GM12865 (cell line): ENCODE results near the gene BRPF1.
A peak's percentile ranks its signal among the peaks of the same experiment; 100 is the strongest.

Experiments
- DNase-seq: peaks from one replicate; pipeline ENCODE4 v3.0.0; 2010; ENCODE audit warnings: low read depth
- H3K4me3 ChIP-seq: 2 replicates; pipeline ENCODE4 v1.5.1; 2011; ENCODE audit warnings: mild to moderate bottlenecking, low read depth, low read length, control low read depth
- CTCF ChIP-seq: IDR thresholded peaks from 2 replicates; pipeline ENCODE4 v1.5.1; 2011; ENCODE audit warnings: low read length, control low read depth, low read depth, inconsistent platforms; ENCODE audit not compliant: insufficient read depth; ENCODE audit errors: missing control alignments

Gene BRPF1

GRCh38 chr3:9686703-9687102 lies 44.8 kb upstream of the BRPF1 start:
- H3K4me3 ChIP-seq = no peak overlapping the region
- DNase-seq = no peak
- TF ChIP-seq CTCF = no peak

- no peak for DNase-seq
Measured at GRCh38 chr3:9687514-9687913, 44.0 kb upstream of the BRPF1 start.

GRCh38 chr3:9688961-9689360 lies 42.6 kb upstream of the BRPF1 start:
- no peak for DNase-seq
- TF ChIP-seq CTCF = no peak
- H3K4me3 ChIP-seq = no peak overlapping the region

More at GRCh38 chr3:9687514-9687913, 44.0 kb upstream of the BRPF1 start:
- TF ChIP-seq CTCF = no peak
- no peak overlapping the region for H3K4me3 ChIP-seq

- no peak overlapping the region for H3K4me3 ChIP-seq
- no peak for TF ChIP-seq CTCF
- DNase-seq = no peak
Measured at GRCh38 chr3:9689757-9690156, 41.8 kb upstream of the BRPF1 start.

GRCh38 chr3:9690451-9691450 lies 40.8 kb upstream of the BRPF1 start:
- no peak for TF ChIP-seq CTCF
- DNase-seq = peak; percentile 77
- H3K4me3 ChIP-seq = no peak overlapping the region

GRCh38 chr3:9691636-9692035 lies 39.9 kb upstream of the BRPF1 start:
- TF ChIP-seq CTCF = no peak
- DNase-seq = no peak
- no peak overlapping the region for H3K4me3 ChIP-seq
